ENCODE measurements around the gene CTIF.

The CTIF gene

DNA sequence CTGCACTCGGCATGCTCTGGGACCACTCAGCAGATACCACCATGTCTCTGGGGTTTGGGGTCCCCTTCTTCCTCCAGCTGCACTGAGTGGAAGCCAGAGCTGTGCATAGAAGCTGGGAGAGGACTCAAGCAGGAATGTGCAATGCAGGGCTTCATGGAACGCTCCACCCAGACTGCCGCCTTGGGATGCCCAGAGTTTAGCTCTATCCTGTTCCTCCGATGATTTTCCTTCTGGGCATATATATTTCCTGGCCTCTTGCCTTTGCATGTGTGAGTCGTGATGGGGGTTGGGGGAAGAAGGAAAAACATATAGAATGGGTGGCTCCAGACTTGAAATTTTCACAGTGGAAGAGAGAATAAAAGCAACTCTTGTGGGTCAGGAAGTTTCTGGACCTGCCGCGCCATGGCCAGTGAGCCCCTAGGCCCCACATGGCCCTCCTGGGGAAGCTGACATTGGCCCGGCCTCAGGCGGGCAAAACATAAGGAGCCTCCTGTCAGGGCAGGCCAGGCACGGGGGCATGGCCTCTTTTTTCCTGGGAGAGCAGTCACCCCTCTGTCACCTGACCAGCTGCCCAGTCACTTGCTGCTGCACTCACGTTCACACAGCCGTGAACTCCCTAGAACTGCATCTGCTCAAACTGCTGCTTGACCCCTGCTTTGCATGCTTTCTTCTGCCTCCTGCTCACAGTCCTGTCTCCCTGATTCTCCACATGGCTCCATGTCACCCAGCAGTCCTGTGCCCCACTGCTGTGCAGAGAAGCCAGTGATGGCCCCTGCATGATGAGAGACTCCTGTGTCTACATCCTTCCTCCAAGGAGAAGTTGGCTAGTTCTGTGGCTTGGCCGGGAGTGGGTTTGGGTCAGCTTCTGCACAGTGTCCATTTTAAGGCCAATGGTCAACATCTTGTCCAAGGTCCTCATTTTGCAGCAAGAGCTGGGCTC lies 197.8 kb downstream of the CTIF start:
- no peak for DNase-seq

DNA sequence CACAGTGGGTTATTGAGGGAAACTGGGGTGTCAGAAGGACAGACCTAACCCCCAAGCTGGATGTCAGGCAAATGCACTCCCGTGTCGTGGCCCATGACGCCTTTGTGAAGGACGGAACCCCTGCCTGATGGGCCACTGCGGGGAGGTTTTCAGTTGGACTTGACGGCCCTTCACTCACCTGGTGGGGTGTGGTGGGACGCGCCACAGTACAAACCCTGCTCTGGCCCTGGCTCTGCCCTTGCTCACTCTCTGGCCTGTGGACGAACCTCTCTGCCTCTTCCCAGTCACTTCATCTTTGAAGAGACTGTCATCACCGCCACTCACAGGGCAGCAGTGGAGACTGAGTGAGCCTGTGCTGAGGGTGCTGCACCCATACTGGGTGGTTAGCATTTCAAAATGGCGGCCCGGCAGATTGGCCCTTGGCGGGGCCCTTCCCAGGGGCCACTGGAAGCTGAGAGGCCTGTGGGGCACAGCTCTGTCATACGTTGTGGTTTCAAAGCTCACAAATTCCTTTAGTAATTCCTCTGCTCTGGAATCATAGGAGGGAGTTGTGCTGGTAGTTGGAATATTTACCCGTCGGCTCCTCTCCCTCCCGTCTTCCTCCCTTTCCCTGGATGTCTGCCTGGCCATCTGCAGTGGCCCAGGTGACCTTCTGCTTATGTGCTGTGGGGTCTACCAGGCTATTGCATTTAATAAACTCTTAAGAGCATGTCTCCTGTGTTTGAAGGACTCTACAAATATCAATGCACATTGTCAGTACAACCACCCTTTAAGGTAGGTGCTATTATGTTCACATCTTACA lies 200.6 kb downstream of the CTIF start:
- no peak for DNase-seq

DNA sequence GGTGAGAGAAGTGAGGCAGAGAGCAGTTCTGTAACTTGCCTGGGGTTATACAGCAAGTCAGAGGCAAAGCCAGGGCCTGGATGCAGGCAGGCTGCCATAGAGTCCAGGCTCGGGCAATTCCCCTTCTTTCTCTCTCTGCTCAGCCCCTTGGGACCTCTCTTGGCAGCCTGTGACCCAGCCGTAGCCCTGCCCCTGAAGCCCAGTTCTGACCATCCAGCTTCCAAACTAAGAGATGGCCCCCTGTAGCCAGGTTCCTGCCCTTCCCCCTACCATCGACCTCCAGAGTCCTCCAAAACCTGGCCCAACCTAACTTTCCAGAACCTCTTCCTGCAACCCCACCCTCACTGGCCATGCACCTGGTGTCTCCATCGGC lies 201.2 kb downstream of the CTIF start:
- DNase-seq = no peak

DNA sequence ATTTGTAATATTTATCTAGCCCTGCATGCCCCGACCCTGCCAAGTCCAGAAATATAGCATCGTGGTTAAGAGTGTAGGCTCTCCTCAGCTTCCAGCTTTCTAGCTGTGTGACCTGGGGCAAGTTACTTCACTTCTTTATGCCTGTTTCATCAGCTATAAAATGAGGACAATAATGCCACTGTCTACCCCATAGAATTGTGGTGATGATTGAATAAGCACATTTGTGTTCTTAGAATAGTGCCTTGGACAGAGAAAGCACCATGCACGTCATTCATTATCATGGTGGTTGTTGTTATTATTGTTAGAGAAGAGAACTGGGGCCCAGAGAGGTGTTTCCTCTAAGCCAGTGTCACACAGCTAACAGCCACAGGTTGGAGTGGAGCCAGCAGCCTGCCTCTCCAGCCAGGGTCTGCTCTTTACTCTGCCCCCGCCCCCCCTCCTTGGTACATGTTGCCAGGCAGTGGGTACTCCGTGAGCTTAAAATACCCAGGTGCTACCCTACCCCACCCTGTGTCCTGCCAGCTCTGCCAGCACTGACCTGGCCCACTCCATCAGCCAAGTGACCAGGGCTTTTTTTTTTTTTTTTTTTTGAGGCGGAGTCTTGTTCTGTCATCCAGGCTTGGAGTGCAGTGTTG lies 202.1 kb downstream of the CTIF start:
- no peak for DNase-seq

DNA sequence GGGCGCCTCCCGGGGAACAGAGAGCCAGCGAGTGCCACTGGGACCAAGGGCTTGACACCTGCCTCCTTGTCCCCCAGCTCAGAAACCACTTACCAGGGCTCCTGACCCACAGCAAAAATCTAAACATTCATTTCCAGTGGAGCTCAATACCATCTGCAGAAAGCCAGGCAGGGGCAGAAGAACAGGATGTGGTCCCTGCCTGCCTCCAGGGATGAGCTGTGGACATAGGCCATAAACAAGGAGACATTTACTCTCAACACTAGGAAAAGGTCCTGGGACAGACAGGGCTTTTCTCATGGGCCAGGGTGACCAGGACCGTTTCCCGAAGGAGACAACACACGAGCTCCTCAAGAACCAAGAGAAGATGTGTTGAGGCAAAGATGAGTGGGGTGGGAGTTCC lies 203.0 kb downstream of the CTIF start:
- DNase-seq = no peak

DNA sequence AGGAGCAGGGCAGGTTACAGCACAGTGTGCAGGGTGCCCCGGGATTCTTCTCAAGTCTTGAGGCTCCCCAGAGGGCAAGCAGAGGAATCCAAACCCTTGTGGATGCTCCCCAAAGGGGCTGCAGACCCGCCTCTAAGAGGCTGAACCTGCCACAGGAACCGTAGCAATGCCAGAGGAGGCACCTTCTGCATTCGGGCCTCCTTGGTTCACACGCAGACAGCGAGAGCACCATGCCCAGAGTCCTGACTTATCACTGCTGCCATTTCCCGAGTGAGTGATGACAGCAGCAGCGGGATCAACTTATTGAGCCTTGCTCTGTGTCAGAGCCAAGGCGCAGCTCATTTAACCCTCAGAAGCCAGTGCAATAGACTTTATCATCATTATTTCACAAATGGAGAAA lies 203.5 kb downstream of the CTIF start:
- DNase-seq = no peak

DNA sequence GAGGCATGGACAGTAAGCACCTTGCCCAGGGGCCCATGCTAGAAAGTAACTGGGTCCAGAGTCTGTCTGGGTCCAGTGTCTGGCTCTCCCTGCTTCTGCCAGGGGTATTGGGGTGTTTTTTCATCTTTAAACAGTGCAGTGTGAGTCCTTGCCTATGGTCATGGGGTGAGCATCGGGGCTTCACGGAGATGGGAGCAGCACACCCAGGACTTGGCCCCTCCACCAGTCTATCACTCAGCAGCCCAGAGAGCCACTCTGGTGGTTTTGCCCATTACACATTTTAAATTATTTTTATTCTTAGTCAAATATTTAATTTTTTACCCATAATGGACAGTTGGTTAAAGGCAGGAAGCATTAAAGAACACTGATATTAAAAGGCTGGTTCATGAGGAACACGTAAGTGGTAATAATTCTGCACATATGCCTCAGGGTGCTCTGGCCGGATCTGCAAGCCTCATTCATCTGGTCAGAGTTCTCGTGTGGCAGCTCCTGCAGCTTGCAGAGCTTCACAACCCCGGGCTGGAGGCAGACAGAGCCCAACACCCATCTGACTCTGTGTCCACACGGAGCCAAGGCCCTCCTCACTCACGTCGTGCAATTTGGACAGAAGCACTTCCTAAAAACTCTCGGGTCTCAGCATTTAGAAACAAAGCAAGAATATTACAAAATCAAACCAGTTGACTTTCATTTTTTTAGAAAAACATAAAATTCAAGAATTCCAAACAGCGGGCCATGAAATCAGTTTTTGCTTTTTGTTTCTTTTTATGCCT lies 204.1 kb downstream of the CTIF start:
- no peak for DNase-seq

DNA sequence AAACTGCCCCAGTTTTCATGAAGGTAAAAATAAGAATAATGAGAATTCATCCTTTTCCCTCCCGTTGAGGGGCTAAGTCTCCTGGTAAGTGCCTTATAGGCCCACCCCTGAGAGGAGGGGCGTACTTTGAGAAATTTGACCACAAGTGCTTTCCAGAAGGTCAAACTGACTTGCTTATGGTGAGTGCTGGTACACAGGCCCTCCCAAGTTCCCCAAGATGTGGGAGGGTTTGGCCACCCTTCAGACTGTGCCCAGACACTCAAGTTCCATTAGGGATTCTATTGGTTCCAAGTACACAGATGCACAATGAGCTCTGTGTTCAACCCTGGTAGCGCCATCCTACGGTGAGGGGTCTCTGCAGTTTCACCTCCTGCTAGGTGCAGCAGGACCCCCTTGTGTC lies 205.1 kb downstream of the CTIF start:
- no peak for DNase-seq

DNA sequence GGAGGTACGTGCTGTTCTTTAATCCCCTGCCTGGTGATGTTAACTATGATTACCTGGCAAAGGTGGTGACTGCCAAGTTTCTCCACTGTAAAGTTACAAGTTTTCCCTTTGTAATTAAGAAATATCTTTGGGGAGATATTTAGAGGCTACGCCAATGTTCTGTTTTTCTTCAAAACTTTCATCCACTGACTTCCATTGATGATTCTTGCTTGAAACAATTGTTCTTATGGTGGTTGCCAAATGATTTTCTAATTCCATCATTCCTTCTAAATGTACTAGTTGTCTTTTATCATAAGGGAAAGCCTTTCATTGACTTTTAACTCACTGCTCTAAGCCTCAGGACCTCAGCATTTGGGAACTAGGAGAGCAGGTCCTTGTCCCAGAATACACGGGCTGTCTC lies 206.5 kb downstream of the CTIF start:
- DNase-seq = no peak

DNA sequence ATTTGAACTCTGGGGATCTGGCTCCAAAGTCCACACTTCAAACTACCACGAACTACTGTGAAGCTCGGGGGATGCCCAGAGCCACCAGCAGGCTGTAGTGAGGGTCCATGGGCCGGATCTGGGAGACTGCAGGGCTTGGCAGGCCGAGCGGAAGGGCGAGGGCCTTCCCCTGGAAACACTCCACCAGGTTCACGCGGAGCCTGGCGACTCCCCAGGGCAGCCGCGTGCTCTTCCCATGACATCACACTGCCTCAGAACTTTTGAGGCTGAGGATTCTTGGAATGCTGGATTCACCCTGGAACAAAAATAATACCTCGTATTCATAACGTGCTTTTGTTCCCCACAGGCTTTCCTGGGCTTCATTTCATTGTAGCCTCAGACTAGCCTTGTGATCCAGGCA lies 210.9 kb downstream of the CTIF start:
- no peak for DNase-seq

DNA sequence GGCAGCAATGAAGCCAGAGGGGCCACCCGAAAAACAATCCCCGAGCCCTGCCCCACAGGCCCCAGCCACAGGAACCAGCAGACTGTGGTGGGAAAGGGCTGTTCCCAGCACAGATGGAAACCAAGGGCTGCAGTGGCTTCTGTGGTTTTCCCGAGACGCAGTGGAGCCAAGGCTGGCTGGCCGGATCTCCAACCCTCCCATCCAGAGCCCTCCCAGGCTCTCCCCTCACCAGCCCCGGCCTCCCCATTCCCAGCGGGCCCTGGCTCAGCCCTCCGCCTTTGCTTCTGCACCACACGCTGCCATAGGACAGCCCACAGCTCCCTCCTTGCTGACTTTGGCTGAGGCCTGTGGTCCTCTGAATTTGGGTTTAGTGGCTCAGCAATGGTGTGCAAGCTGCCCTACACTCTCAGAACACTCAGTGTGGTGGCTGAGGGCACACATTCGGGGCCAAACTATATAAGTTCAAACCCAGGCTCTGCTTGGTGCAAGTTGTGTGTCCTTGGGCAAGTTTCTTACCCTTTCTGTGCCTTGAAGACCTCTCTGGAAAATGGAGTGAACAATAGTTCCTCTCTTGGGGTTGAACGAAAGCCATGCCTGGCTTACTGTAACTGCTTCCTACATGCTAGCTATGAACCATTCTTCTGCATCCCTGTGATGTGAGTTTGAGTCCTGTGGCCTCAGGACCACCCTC lies 211.8 kb downstream of the CTIF start:
- no peak for DNase-seq

DNA sequence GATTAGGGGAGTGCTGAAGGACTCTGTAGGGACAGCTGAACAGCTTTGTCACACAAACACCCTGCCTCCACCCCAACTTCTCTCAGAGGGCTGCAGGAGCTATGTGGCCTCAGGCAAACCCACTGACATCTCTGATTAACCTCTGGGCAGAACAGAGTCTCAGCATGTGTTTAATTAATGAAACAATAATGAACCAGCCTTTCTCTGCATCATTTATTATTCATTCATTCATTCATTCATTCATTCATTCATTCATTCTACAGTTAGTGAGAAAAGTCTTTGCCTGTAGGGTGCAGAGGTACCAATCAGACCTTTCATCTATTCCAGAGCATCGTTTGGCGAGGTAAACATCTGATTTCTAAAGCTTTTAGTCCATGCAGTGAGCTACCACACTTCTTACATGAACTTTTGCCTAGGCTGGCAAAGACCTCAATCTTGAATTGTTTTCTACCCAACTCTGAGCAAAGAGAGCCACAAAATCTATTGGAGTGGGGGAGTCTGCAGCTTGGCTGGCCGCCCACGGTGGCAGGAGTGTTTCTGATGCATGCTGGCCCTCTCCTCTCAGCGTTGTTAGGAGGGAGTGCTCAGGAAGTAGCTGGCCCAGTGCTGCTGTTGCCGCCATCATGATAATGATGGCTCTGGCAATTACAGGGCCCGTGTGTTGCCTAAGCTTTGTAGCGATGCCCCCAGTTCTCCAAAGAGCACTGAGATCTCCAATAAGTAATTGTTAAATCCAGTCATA lies 213.1 kb downstream of the CTIF start:
- peak in 1 of 2 experiments; percentile 15 for DNase-seq

DNA sequence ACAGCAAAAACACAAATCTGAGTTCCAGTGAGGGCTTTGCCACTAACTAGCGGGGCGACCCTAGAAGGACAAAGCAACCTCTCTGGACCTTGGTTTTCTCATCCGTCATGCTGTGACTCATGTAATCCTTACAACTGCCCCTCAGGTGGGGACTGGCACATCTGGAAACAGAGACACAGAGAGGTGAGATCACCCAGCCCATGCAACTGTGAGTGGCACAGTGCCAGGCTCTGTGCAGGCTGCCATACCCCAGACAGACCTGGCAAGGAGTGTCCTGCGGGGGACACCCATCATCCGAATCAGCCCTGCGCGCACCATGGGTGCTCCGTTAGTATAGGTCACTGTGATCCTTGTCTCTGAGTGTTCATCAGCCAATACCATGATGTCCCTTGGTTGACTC lies 213.6 kb downstream of the CTIF start:
- DNase-seq = no peak

DNA sequence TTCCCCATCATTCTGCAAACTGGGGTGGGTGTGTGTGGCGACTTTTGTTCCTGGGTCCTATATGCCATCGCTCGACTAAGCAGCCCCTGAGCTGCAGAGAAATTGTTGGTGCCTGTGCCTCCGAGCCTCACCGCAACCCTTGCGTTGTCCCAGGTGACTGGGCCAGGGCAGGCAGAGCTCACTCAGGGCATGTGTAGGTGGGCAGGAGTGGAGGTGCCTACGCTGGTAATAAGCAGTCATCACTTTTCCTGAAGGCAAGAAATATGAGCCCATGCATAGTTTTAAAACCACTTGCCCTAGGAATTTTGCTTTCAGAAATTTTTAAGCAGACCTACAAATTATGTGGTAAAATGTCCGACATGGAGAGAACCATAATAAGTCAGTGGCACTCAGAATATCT lies 214.1 kb downstream of the CTIF start:
- DNase-seq = no peak

DNA sequence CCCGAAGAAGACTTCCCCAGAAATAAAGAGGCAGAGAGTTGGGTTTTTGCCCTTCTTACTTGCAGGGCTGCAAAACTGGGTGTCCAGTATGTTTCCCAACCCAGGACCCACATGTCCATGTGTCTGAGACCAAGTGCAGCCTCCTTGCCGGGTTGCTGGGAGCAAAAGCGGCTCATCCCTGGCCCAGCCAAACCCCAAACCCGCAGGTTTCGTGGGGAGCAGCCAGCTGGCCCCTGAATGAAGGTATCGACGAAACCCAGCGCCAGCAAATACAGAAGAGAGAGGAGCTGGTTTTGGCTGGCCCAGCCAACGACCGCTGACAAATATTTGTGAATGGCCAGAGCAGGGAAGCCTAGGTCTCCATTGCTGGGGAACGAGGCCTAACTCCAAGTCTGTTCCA lies 214.9 kb downstream of the CTIF start:
- no peak for DNase-seq

DNA sequence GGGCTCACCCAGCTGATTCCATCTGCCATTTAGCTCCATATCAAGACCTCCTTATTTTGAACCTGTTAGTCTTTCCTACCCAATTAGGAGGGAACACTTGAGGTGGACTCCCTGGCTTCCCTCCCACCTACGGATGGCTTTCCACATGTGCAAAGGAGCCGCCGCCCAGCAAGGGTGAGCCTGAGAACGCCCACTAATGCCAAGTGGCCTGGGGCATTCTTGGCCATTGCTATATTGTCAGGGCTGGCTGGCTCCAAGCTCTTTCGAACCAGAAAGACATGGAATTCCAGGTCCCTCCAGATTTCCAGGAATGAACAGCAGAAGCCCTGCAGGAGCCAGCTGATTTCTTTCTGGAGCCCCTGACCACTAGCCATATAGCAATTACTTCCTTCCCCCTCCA lies 215.7 kb downstream of the CTIF start:
- no peak for DNase-seq

DNA sequence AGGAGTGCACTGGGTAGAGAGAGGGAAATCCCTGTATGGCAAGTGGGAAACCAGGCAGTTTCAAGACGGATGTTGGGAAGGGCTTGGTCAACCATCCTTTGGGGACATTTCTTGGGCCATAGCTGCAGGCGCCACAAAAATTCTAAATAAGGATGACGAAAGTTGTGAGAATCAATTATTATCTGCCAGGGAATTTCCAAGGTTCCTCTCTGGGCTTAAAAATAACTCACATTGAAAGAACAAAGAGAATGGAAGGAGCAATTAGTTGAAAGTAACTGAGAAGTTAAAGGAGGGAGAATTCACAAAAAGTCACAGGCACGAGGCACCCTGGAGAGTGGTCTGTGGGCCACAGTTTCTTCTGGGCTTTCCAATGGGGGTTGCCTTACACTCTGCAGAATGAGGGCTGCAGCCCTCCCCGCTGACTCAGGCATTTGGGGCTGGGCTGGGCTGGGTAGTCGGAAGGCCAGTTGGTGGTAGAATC lies 216.2 kb downstream of the CTIF start:
- no peak for DNase-seq

DNA sequence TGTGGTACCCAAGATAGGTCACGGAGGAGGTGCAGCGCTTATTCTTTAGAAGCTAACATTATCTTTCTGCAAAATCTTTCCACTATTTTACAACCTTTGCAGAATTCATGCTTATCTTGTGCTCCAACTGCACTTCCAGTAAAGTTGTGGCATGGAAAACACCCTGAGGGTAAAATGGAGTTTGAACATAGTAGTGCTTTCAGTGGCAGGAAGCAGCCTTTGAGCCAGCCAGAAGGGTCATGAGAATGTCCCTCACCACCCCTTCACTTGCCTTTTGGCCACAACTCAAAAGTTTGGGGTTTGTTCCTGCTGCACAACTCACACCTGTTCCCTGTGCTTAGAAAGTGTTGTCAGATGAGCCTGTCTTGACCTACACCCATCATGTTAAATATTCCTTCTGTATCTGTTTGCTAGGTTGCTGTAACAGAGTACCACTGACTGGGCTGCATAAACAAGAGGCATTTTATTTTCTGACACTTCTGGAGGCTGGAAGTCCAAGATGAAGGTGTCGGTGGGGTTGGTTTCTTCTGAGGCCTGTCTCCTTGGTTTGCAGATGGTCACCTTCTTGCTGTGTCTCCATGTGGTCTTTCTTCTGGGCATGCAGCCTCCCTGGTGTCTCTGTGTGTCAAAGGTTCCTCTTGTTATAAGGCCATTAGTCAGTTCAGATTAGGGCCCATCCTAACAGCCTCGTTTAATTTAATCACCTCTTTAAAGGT lies 217.8 kb downstream of the CTIF start:
- DNase-seq = no peak

DNA sequence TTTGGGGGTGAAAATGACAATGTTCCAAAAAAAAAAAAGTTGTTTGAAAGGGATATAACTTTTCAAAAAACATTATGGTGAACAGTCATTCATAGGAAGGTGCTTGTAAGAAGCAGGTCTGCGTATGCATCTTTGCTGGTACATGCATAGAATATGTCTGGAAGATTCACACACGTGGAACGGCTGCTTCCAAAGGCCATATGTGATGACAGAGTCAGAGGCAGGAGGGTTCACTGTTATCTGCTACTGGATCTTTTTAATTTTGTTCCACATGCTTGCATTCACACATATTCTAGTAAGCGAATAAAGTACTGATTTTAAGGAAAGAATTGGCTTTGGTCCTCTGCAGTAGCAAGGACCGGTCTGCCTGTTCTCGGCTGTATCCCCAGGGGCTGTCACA lies 218.5 kb downstream of the CTIF start:
- no peak for DNase-seq

DNA sequence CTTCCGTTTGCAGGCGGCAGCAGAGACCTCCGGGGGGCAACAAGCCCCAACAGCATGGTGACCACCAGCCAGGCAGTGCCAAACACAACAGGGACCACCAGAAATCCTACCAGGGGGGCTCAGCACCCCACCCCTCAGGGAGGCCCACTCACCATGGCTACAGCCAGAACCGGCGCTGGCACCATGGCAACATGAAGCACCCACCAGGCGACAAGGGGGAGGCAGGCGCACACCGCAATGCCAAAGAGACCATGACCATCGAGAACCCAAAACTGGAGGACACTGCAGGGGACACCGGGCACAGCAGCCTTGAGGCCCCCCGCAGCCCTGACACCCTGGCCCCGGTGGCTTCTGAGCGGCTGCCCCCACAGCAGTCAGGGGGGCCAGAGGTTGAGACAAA lies 219.1 kb downstream of the CTIF start:
- DNase-seq = no peak

DNA sequence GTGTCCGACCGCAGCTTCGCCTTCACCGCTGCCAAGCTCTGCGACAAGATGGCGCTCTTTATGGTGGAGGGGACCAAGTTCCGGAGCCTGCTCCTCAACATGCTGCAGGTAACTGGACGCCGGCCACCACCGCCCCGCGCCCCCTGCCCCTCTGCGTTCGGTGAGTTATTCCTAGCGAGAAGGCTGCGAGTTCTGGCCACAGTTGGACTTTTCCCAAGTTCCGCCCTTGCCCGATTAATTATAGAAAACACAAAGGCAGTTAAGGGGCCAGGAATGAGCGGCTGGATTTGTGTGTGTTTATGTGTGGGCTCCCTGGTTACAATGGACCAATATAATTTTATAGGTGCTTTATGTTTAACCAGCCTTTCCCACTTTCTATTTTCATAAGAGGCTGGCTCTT lies 222.8 kb downstream of the CTIF start:
- DNase-seq = no peak

Data from NCI-H446 (cell line).